Stimulated activated CD4-positive, alpha-beta T cell treated with anti-CD3 and anti-CD28 coated beads, Interleukin-1b, Interleukin-23, amount 100 ng/mL, for 4 hours (primary cell): Measurements from ENCODE around the gene TRRAP.
"Not testable (repeated sequence)": the region's sequence is repeated elsewhere in the genome, so short reads cannot be mapped to it uniquely, and the experiment has no call there.

ENCODE experiments used
- DNase-seq, 2 donors: peaks; one replicate each; pipeline ENCODE4 v3.0.0-alpha.2; 2020; ENCODE audit warnings: low read depth in 2 of 2

The TRRAP gene

GRCh38 chr7:98878365-98879197 is at the start of gene TRRAP:
TSS of gene TRRAP (plus strand) at chr7:98878532. CDS start at chr7:98881151, 2,619 bp downstream.
- DNase-seq, result peak; percentile 63 to 76

DNA sequence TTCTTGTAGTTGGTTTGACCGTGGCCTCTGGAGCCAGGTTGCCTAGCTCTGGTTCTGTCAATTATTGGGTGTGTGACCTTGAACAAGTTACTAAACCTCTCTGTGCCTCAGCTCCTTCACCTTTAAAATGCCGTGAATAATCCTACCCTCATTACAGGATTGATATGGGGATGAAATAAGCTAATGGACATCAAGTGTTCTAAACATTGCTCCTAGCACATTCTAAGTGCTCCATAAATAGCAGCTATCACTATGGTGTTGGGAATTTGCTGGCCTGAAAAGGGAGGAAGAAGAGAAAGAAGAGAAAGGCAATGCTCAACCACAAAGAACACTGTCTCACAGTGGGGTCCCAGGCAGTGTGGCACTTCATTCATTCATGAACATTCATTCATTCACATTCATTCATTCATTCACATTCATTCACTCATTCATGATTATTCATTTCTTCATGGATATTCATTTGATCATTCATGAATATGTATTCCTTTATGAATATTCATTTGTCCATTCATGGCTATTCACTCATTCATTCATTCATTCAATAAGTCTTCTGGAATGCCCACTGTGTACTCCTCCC is 47.3 kb upstream of the TRRAP start:
- DNase-seq, result no peak

DNA sequence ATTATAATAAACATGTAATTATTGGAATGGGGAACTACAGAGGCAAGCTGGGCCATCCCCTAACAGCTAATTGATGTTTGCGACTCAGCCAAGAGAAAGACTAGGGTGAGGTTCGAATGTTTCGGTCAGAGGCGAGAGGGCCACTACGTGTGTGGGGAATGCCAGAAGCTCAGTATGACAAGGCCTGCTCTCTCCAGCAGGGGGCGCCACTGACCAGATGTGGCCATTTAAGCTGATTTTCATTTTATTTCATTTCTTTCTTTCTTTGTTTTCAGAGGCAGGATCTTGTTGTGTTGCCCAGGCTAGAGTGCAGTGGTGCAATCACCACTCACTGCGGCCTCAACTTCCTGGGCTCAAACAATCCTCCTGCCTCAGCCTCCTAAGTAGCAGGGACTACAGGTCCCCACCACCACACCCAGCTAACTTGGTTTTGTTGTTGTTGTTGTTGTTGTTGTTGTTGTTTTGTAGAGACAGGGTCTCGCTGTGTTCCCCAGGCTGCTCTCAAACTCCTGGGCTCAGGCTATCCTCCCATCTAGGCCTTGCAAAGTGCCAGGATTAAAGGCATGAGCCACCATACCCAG is 46.6 kb upstream of the TRRAP start:
- DNase-seq, result peak; percentile 17 to 28

- no peak for DNase-seq
These were observed 45.3 kb upstream of the TRRAP start for GRCh38 chr7:98833022-98833421.

DNA sequence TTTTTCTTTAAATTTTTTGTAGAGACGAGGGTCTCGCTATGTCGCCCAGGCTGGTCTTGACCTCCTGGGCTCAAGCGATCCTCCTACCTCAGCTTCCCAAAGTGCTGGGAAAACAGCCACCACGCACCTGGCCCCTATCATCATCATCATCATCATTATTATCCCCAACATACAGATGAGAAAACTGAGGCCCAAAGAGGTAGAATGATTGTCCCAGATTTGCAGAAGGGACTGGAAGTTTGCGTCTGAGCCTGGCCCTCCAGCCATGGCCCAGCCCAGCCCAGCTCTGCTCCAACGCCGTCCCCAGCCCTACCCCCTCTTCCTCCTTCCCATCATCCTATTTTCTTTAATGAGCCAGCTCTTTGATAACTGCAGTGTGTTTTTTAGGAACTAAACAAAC is 43.4 kb upstream of the TRRAP start:
- DNase-seq, result no peak

- peak in 1 of 2 donors; percentile 7 for DNase-seq
These were observed 41.3 kb upstream of the TRRAP start for GRCh38 chr7:98836811-98837629.

DNA sequence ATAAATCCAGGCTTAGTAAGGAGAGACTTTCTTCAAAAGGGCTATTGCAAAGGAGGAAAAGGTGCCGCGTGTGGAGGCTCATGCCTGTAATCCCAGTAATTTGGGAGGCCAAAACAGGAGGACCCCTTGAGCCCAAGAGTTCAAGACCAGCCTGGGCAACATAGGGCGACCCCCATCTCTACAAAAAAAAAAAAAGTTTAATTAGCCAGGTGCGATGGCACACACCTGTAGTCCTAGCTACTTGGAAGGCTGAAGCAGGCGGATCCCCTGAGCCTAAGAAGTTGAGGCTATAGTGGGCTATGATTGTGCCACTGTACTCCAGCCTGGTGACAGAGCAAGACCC is 40.7 kb upstream of the TRRAP start:
- DNase-seq, result no peak

DNA sequence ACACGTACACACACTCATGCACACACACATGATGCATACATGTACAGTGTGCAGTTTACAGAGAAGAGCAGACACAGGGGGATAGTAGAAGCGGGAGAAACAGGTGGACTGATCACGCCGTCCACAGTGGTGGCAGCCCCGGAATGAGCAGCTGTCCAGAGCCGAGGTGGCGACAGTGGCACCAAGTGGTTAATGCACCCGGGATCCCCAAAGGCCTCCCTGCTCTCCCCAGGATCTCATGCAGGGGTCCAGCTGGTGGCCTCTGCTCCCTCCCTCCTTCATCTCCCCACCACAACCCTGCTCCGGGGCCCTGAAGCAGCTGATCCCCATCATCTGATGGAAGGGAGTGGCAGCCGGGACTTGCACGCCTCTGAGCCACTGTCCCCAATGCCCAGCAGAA is 38.2 kb upstream of the TRRAP start:
- DNase-seq, result no peak

- DNase-seq, result no peak
These were observed 37.6 kb upstream of the TRRAP start for GRCh38 chr7:98840722-98841121.

DNA sequence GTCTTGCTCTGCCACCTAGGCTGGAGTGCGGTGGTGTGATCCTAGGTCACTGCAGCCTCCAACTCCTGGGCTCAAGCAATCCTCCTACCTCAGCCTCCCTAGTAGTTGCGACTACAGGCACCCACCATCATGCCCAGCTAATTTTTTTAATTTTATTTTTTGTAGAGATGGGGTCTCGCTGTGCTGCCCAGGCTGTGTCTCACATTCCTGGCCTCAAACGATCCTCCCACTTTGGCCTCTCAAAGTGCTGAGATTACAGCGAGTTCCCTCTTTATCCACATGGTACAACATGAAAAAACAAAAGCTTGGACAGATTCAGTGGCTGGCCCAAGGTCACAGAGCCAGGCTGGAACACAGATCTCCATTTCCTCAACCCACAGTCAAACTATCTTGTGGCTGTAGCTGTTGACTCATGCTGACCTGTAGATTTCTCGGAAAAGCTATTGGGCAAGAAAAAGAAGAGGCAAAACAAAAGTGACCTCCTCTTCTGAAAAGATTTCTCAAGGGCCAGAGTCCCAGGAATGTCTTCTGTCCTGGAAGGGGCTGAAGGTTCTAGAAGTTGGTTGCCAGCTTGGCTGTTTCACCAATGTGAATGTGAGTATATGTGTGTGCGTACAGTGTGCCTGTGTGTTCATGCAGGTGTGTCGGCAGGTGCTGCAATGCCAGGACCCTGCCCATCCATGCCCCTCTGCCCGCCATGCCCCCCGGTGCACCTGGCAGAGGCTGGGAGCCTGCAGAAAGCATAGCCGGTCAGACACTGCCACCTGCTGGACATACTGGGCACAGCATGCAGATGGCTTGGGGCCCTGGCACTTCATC is 36.9 kb upstream of the TRRAP start:
- DNase-seq, result peak; percentile 60 to 66

GRCh38 chr7:98842552-98842951 is 35.8 kb upstream of the TRRAP start:
- DNase-seq, result not testable (repeated sequence)

GRCh38 chr7:98848918-98849317 is 29.4 kb upstream of the TRRAP start:
- DNase-seq, result no peak

GRCh38 chr7:98852826-98853225 is 25.5 kb upstream of the TRRAP start:
- no peak for DNase-seq

- no peak for DNase-seq
These were observed 22.5 kb upstream of the TRRAP start for GRCh38 chr7:98855610-98856422.

- no peak for DNase-seq
These were observed 18.3 kb upstream of the TRRAP start for GRCh38 chr7:98860071-98860470.

- DNase-seq, result no peak
These were observed 16.1 kb upstream of the TRRAP start for GRCh38 chr7:98862203-98862602.

- no peak for DNase-seq
These were observed 15.5 kb upstream of the TRRAP start for GRCh38 chr7:98862716-98863420.

DNA sequence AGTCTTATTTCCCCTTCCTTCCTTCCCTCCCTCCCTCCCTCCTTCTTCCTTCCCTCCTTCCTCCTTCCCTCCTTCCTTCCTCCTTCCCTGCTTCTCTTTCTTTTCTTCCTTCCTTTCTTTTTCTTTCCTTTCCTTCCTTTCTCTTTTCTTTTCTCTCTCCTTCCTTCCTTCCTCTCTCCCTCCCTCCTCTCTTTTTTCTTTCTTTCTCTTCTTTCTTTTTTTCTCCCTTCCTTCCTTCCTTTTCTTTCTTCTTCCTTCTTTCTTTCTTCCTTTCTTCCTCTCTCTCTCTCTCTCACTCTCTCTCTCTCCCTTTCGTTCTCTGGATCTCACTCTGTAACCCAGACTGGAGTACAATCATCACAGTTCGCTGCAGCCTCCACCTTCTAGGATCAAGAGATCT is 14.7 kb upstream of the TRRAP start:
- DNase-seq, result no peak

GRCh38 chr7:98864731-98865453 is 13.4 kb upstream of the TRRAP start:
- DNase-seq, result no peak
